Colon (tissue), 2 donors: ENCODE data around the gene LCN15.
"Not testable (repeated sequence)": the region's sequence is repeated elsewhere in the genome, so short reads cannot be mapped to it uniquely, and the experiment has no call there.

ENCODE experiments used
- FAIRE-seq: peaks from 2 replicates; lab custom pipeline; 2012; peaks lifted over from hg19 to GRCh38; lab: Jason Lieb, UNC
- donor health status: control.
- donor health status: control.

The LCN15 gene

DNA sequence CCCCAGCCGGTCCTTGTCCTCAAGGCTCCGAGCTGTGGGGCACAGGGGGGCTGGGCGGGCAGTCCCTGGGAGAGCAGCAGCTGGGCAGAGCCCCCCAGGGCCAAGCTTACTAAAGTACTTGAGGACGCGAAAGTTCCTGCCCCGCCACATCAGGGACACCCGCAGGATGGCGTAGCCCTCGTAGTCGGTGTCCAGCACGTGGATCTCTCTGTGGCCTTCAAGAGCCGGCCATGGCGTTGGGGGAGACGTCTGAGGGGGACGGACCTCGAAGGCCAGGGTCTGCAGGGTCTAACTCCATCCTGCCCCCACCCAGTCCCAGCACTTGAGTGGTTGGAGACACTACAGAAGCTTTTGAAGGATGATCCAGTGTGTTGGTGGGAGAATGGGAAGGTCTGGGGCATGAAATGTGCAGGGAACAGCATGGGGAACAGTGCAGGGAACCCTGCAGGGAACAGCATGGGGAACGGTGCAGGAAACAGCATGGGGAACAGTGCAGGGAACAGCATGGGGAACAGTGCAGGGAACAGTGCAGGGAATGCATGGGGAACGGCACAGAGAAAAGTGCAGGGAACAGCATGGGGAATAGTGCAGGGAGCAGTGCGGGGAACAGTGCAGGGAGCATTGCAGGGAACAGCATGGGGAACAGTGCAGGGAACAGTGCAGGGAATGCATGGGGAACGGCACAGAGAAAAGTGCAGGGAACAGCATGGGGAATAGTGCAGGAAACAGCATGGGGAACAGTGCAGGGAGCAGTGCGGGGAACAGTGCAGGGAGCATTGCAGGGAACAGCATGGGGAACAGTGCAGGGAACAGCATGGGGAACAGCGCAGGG lies 8.8 kb downstream of the LCN15 start:
- not testable (repeated sequence) for FAIRE-seq

DNA sequence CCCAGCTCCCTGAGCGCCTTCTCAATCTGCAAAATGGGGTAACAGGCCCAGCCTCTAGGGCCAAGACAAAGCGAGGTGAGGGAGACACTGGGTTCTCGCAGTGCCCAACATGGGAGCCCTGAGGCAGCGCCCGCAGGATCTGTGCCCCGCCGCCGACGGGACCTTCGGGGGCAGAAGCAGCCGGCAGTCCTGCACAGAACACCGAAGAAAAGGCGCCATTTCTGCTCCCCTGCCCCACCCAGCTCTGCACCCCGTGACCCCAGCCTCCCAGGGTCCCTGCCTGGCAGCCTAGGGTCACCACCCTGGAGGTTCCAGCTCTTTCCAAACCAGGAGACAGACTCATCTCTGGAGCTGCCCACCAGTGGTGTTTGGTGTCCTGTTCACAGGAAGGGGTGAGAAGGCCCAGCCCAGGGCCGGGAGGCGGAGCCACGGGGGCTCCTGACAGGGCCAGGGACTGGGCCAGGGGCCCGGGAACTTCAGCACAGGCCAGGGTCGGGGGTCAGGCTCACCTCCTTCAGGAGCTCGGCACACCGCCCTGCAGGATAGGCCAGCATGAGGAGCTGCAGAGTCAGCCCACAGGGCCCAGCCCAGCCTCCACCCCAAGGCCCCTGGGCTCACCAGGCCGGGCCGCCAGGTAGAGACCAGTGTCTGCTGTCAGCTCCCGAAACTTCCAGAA lies 9.6 kb downstream of the LCN15 start:
- no peak for FAIRE-seq

DNA sequence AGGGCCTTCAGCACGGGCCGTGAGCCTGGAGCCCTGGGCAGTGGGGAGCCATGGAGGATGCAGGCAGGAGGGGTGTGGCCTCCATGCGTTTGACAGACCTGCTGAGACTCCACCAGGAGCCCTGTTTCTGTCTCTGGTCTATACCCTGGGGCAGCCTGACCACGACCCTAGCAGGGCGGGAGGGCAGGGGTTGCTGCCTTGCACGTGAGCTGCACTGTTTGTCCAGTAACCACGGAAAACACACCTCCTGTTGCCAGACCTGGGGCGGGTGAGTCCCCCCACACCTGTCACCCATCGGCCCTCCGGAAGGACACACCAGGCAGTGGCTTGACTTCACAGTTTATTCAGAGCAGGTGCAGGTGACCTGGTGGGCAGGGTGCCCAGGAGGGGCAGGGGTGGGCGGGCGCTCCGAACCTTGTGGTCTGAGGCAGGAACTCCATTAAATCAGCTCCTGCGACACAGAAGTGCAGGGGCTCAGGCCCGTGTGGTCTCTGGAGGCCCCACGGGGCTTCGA lies 10.2 kb downstream of the LCN15 start:
- no peak for FAIRE-seq

DNA sequence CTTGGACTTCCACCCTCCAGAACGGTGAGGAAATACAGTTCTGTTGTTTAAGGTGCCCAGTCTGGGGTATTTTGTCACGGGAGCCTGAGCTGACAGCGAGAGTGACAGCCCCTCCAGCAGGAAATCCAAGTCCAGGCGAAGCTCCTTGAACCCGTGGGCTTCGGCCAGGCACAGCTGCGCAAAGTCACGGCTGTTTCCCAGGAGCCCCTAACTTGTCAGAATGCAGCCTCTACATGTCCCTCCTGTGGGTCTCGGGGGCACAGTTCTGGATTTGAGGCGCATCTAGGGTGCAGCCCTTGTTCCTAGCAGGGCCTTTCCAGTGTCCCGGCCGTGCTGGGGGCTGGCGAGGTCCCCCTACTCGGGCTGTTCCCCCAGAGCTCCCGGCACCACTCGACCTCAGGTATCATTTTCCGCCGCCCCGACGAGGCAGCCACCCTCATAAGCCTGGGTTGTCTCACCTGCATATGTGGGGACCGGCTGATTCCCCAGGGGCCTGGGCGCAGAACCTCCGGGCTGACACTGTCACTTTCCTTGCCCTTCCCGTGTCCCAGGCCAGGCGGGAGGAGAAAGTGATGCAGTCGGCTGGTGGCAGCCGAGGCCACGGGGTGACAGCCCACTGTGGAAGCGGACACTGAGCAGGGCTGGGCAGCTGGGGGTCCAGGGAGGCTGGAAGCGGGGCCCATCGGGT lies 10.8 kb downstream of the LCN15 start:
- FAIRE-seq, result no peak

DNA sequence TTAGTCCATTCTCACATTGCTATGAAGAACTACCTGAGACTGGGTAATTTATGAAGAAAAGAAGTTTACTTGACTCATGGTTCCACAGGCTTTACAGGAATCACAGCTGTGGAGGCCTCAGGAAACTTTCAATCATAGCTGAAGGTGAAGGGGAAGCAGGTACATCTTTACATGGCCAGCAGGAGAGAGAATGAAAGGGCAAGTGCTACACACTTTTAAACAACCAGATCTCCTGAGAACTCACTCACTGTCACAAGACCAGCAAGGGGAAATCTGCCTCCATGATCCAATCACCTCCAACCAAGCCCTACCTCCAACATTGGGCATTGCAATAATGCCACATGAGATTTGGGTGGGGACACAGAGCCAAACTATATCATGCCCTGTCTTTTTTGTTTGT lies 12.5 kb downstream of the LCN15 start:
- no peak for FAIRE-seq

DNA sequence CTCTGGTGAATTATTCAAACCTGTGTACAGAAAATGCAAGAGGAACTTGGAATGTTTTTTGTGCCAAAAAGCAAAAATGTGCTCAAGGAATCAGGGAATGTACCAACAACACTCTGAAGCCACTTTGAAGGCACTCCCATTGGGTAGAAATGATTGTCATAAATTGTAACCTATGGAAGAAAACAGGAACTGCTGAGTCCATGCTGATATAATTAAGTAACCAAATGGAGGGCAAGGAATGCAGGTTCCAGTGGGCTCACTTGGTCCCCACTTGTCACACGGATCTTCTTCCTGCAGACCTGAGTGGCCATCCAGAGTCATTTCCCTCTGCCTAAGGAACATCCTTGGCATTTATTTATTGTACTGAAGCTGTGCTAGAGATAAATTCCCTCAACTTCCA lies 13.1 kb downstream of the LCN15 start:
- FAIRE-seq, result no peak

DNA sequence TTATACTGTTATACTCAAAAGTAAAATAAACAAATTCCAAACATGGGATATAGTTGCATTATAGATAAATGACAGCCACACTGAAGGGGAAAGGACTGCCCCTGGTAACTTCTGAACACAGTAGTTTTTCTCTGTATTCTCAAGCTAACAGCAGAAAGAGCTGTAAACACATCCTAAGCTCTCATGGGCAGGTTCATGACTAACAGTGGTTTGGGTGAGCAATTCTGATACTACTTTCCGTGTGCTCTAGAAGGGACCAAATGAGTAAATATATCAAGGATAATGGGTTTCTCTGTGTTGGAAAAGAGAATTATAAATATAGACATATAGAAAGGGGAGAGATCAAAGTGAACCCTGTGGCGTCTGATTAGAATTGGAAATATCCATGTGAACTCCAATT lies 13.8 kb downstream of the LCN15 start:
- FAIRE-seq, result no peak

DNA sequence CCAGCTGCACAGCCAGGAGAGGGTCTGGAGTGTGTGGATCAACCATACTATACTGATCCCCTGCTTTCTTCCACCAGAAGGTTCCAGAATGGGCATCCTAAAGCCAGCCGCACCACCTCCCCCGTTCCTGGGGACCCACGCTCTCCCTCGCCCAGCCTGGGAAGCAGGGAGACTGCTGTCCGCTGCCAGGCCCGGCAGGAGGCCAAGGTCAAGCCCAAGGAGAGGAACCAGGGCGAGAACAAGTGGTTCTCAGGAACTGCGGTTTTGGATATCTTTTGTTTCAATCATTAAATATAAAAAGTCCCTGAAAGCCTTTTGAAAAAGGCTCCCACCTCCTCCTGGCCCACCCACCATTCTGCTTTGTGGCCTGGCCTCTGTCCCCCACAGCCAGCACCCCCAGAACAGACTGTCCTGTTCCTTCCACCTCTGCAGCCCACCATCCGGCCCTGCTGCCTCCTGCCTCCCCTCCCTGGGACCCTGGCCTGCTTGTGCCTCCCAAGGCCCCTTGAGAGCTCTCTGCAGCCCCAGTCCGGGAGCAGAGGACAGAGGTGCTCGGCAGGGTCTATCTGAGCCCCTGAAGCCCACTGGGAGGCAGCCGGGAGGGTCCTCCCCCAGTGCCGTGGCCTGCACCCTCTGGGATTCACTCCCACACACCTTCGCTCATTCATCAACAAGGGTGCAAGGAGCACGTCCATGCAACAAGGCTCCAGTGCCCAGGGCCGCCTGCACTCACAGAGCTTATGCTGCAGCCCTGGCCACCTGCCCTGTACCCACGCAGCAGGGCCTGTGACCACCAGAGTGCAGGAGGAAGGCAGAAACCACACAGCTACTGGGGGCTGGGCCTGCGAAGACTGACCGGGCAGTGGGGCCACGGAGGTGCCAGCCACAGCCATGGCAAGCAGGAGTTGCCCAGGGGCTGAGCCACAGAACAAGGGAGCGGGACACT lies 15.4 kb downstream of the LCN15 start:
- FAIRE-seq, result no peak

DNA sequence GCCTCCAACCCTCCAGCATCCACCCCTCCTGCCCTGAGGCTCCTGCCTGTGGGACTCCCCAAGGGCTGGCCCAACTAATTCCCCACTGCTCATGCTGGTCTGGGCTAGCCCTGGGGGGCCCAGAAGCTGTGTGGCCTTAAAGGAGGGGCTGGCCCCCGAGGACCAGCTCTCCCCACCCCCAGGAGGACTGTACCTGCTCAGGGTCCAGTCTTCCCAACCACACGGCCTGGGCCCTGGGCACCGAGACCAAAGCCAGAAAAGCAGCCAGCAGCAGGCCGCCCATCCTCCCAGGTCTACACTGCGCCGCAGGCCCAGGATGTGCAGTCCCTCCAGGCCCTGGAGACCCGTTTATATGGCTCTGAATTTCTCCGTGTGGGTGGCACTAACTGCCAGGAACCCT lies 16.1 kb downstream of the LCN15 start, which contains the start of gene LCN6:
Gene LCN6, minus strand, starts transcription at position 325 of the 400 bp plus-strand sequence. Its CDS starts 42 bp downstream, at position 283.
- no peak for FAIRE-seq

DNA sequence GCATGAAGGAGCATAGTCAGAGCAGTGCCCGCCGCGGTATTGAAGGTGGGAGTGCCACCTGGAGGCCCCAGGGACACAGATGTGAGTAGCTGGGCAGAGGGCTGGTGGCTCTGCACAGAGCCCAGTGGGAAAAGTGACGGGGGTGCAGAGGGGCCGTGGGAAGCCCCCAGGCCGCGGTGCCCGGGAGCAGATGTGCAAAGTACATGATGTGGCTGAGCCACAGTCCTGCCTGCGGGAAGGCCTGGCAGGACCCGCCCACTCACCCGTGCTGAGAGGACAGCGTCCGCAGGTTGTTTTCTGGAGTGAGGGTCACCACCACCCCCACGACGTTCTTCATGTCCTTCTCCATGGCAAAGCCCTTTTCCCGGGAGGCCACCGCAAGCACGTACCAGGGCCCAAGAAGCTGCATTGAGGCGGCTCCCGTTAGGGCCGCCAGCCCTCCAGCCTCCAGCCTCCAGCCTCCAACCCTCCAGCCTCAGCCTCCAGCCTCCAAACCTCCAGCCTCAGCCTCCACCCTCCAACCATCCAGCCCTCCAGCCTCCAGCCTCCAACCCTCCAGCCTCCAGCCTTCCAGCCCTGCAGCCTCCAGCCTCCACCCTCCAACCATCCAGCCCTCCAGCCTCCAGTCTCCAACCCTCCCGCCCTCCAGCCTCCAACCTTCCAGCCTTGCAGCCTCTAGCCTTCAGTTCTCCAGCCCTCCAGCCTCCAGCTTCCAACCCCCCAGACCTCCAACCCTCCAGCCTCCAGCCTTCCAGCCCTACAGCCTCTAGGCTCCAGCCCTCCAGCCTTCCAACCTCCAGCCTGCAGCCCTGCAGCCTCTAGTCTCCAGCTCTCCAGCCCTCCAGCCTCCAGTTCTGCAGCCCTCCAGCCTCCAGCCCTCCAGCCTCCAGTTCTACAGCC lies 16.9 kb downstream of the LCN15 start:
- FAIRE-seq, result no peak

DNA sequence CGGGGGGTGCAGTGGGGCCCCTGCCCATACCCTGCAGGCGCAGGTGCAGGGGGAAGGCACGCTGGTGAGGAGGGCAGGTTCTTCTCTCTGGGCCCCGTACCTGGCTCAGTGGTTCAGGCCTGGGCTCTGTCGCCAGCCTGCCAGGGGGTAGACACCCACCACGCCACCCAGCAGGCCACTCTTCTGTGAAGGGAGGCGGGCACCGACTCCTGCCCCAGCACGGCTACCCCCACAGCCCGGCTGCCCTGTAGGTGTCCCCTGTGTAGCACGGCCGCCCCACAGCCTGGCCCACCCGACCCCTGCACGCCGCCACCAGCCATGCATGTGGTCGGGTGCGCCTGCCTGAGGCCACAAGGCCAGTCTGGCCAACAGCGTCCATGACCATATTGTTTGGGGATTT lies 17.7 kb downstream of the LCN15 start:
- FAIRE-seq, result no peak

DNA sequence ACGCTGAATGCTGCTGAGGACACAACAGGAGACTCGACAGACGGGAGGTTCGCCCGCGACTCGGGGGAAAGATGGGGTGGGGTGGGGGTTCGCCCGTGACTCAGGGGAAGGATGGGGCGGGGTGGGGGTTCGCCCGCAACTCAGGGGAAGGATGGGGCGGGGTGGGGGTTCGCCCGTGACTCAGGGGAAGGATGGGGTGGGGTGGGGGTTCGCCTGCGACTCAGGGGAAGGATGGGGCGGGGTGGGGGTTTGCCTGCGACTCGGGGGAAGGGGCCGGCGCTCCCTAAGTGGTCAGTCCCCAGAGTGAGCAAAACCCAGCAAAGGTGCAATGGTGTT lies 18.2 kb downstream of the LCN15 start:
- FAIRE-seq, result no peak

DNA sequence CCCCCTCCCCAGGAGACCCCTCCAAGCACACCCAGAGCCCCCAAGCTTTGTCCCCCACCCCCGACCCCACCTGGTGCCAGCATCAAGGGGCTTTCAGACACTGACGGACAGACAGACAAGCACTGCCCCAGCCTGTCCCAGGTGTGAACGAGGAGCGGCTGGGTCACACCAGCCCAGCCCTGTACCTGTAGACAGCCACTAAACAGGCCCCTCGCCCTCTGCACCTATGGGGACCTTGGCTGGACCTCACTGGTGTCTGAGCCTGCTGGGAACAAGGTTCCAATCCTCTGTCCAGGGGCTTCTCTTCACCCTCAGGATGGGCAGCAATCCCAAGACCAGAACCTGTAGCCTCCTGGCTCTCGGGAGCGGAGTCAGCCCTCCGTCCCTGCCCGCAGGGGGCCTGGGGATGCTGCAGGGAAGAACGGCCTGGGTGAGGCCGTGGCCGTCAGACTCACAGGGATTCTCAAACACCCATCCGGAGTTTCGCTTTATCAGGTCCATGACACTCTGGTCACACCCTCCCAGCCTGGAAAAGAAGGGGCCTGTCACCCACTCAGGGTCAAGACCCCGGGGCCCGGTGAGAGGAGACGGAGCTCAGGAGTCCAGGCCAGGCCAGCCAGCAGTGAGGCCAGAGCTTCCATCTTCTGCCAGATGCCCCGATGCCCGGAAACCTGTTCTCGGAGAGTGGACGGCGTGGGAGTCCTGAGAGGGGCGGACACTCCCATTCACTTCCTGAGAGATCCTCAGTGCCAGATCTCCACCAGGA lies 18.7 kb downstream of the LCN15 start:
- no peak for FAIRE-seq

DNA sequence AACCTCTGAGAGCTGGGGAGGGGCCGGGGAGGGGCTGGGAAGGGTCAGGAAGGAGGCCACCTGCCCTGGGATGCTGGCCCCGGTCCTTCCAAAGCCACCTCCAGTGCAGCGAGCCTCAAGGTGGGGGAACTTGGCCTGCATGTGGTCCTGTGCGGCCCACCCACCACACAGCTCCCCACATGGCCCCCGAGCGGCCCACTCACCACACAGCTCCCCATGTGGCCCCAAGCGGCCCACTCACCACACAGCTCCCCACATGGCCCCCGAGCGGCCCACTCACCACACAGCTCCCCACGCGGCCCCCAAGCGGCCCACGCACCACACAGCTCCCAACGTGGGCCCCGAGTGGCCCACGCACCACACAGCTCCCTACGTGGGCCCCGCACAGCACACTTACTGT lies 19.5 kb downstream of the LCN15 start:
- FAIRE-seq, result no peak

DNA sequence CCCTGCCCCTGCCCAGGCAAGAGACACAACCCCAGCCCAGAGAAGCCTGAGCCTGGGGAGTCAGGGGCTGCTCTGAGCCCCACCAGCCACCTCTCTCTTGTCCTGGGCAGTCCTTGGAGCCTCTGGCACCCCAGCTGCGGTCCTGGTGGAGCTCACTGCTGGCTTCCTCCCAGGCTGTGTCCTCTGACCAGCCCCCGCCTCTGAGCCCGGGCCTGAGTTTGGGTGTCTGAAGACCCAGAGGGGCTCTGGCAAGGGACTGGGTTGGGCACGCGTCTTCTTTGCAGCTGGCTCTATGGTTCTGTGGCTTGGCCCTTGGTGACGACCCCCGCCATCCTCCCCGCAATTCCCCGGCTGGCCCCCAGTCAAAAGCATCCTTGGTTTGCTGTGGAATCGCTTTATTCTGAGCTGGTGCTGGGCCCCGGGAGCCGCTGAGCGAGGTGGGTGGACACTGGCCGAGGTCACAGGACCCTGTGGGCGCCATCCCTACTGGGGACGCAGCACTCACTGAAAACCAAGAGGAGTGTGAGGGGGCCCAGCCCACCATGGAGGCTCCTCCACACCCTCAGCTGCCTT lies 20.6 kb downstream of the LCN15 start:
- no peak for FAIRE-seq

DNA sequence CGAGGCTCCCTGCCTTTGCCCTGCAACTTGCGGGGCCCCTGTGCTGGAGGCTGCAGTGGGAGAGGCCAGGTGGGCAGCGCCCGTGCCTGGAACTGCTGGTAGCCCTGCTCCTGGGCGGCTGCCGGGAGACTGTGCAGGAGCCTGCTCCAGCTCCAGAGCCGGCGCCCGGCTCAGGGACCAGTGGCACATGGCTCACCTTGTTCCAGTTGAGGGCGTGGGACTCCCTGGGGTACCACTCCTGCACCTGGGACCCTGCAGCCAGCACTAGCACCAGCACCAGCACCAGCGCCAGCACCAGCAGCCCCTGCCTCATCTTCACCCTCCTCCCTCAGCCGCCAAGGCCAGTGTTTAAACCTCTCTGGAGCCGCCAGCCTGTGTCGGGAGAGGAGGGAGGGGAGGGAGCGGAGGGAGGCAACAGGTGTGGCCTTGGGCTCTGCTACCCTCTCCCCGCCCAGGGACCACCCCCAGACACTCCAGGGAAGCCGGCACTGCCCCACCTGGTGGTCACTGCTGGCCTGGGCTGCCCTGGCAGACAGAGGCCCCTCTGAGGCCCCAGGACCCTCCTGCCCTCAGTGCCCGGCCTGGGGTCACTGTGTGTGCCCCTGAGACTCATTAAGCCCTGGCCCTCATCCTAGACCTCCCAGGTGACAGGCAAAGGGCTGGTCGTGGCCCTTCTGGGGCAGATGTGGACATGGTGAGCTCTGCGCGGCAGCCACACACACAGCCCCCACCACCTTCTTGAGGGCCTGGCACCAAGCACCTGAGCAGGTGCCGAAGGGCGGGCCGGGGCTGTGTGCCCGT lies 21.5 kb downstream of the LCN15 start, which contains the start of gene LCN10:
Gene LCN10, minus strand, starts transcription at position 350 of the 801 bp plus-strand sequence. Its CDS starts 37 bp downstream, at position 313.
- no peak for FAIRE-seq

DNA sequence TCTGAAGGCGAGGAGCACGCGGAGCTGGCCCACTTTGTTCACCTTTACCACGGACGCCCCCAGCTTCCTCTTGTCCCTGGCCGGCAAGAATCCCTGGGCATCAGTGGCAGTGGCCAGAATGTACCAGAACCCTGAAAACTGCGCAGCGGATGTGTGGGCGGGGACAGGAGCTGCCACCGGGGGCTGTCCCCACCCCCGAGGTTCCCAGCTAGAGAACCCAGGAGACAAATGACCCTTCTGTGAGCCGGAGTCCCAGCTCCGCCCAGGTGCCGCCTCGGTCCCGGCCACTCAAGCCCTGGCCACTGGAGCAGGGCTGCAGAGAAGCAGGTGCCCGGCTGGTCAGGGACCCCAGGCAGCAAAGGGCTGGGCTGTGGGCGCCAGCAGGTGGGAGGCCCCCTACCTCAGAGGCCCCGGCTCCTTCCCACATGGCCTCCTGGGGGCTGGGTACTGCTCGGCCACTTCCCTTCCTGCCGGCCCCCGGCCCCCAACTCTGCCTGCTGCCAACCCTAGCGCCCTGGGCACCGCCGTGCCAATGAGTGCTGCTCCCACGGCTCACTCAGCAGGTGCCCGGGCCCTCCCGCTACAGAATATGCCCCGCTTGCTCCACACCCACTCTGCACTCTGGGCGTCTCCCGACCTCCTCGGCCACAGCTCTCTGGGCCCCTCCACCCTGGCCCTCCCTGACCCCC lies 22.3 kb downstream of the LCN15 start:
- FAIRE-seq, result no peak
